ENCODE results near the gene ANKRD18A. TPM values are rescaled to one million over a fixed set of nuclear protein-coding genes. Genes with fewer than 3 reads are reported as not detected.

Gene ANKRD18A
- total RNA-seq, 1 donor from 2014 or later, result not detected

- Mint-ChIP-seq H3K36me3 (ENCODE audit: low read depth) (no peaks in the 10 kb centered on the region), H3K4me1 (no peaks in the 10 kb centered on the region), H3K9me3 (no peaks in the 10 kb centered on the region), H3K4me3 (no peak overlapping the region), H3K27me3 (no peaks in the 10 kb centered on the region), H3K27ac (no peak overlapping the region)
- ATAC-seq (ENCODE audit: low read depth), result no peak
- ChIA-PET POLR2A (no interaction called here), CTCF (no interaction called here)
- DNase-seq, result no peak
- TF ChIP-seq CTCF (IDR thresholded peaks at IDR 0.05), result no peak
- intact Hi-C loops (cut with micrococcal nuclease), result no loop called here
Measured at GRCh38 chr9:38649731-38650363, 29.5 kb upstream of the ANKRD18A start.

- ChIA-PET CTCF (no interaction called here), POLR2A (no interaction called here)
- no peak overlapping the region for H3K27ac Mint-ChIP-seq
- H3K36me3 Mint-ChIP-seq (ENCODE audit: low read depth), result no peaks in the 10 kb centered on the region
- DNase-seq (no peak), ATAC-seq (ENCODE audit: low read depth) (no peak)
- no peaks in the 10 kb centered on the region for H3K4me1 Mint-ChIP-seq
- TF ChIP-seq CTCF (IDR thresholded peaks at IDR 0.05), result no peak
- H3K4me3 Mint-ChIP-seq, result no peak overlapping the region
- H3K9me3 Mint-ChIP-seq, result no peaks in the 10 kb centered on the region
- peaks cover 6% of the 10 kb centered on the region for H3K27me3 Mint-ChIP-seq
- intact Hi-C loops (cut with micrococcal nuclease), result no loop called here
Measured at GRCh38 chr9:38644601-38645000, 24.2 kb upstream of the ANKRD18A start.

- Mint-ChIP-seq H3K27ac (no peak overlapping the region), H3K36me3 (ENCODE audit: low read depth) (no peaks in the 10 kb centered on the region), H3K4me1 (no peaks in the 10 kb centered on the region), H3K9me3 (no peaks in the 10 kb centered on the region), H3K27me3 (peaks cover 6% of the 10 kb centered on the region), H3K4me3 (no peak overlapping the region)
- ChIA-PET POLR2A (no interaction called here), CTCF (no interaction called here)
- ATAC-seq (ENCODE audit: low read depth) (no peak), DNase-seq (no peak)
- intact Hi-C loops (cut with micrococcal nuclease), result no loop called here
- TF ChIP-seq CTCF (IDR thresholded peaks at IDR 0.05), result no peak
Measured at GRCh38 chr9:38643815-38644173, 23.4 kb upstream of the ANKRD18A start.

- ATAC-seq (ENCODE audit: low read depth) (no peak), DNase-seq (no peak)
- Mint-ChIP-seq H3K27ac (no peak overlapping the region), H3K36me3 (ENCODE audit: low read depth) (no peaks in the 10 kb centered on the region), H3K4me3 (no peak overlapping the region), H3K27me3 (peaks cover 6% of the 10 kb centered on the region), H3K9me3 (no peaks in the 10 kb centered on the region), H3K4me1 (no peaks in the 10 kb centered on the region)
- CTCF ChIA-PET, result no interaction called here
- intact Hi-C loops (cut with micrococcal nuclease), result no loop called here
- no peak for TF ChIP-seq CTCF (IDR thresholded peaks at IDR 0.05)
- POLR2A ChIA-PET, result no interaction called here
Measured at GRCh38 chr9:38642951-38643814, 22.8 kb upstream of the ANKRD18A start.

- H3K36me3 Mint-ChIP-seq (ENCODE audit: low read depth), result no peaks in the 10 kb centered on the region
- H3K4me1 Mint-ChIP-seq, result no peaks in the 10 kb centered on the region
- H3K4me3 Mint-ChIP-seq, result no peak overlapping the region
- ChIA-PET CTCF (no interaction called here), POLR2A (no interaction called here)
- H3K27me3 Mint-ChIP-seq, result peaks cover 6% of the 10 kb centered on the region
- intact Hi-C loops (cut with micrococcal nuclease), result no loop called here
- ATAC-seq (ENCODE audit: low read depth) (no peak), DNase-seq (no peak)
- H3K27ac Mint-ChIP-seq, result no peak overlapping the region
- no peak for TF ChIP-seq CTCF (IDR thresholded peaks at IDR 0.05)
- H3K9me3 Mint-ChIP-seq, result no peaks in the 10 kb centered on the region
Measured at GRCh38 chr9:38641985-38642864, 21.8 kb upstream of the ANKRD18A start.

Data from activated B cell treated with CpG ODN at 0.5 μM for 24 hours (primary cell).